ENCODE data around the gene ESPNL.

DNA sequence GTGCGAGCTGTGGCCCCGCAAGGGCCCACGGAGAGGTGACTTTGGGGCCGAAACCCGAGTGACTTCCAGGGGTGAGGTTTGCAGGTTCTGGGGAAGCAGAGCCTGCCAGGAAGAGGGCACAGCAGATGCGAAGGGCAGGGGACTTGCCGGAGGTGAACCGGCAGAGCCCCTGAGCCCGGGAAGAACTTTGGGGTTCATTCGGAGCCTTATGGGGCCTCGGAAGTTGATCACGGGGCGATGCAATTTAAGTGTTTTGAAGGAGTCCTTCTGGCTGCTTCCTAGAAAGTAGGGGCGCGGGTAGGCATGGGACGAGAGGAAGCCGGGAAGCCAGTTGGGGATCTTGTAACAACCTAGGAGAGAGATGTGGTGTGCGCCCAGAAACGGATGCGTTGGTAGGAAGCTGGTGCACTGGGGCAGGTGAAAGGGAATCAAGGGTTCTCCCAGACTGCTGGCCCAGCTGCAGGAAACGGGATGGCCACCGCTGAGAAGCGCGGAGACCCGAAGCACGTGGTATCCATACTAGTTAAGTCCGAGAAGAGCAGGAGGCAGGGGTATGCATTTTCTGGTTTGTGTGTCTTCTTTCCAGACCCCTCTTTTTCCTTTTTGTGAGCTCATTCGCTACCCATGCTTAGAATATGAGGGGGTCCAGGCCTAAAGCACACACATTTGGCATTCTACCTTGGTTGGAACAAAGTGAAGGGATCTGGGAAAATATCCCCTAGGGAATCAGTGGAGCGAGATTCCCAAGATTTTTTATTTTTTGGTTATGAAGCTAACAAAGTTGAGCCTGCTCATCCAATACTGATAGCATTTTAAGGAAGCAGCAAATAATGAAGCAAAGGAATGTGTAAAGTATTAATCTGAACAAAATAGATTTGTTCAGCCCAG, 38.6 kb upstream of the ESPNL start:
- TF ChIP-seq, protein P1, sequence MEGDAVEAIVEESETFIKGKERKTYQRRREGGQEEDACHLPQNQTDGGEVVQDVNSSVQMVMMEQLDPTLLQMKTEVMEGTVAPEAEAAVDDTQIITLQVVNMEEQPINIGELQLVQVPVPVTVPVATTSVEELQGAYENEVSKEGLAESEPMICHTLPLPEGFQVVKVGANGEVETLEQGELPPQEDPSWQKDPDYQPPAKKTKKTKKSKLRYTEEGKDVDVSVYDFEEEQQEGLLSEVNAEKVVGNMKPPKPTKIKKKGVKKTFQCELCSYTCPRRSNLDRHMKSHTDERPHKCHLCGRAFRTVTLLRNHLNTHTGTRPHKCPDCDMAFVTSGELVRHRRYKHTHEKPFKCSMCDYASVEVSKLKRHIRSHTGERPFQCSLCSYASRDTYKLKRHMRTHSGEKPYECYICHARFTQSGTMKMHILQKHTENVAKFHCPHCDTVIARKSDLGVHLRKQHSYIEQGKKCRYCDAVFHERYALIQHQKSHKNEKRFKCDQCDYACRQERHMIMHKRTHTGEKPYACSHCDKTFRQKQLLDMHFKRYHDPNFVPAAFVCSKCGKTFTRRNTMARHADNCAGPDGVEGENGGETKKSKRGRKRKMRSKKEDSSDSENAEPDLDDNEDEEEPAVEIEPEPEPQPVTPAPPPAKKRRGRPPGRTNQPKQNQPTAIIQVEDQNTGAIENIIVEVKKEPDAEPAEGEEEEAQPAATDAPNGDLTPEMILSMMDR (IDR thresholded peaks at IDR 0.05): no peak
- TF ChIP-seq REST (IDR thresholded peaks at IDR 0.05; ENCODE audit: insufficient read depth in 1 of 2, low read depth in 2 of 2, low read length in 1 of 2) (no peak), POLR2AphosphoS5 (IDR thresholded peaks at IDR 0.05; ENCODE audit: low read depth, low read length) (no peak)

Measured in Panc1 (cell line).